Measurements from ENCODE around the gene FAM83C.
A peak's percentile ranks its signal among the peaks of the same experiment; 100 is the strongest.

Gene FAM83C

GRCh38 chr20:35277127-35277526, 15.1 kb downstream of the FAM83C start:
- Histone ChIP-seq H3K4me1 (ENCODE audit: control insufficient read depth in 2 of 2, insufficient read depth in 1 of 2, low read depth in 1 of 2, low read length in 2 of 2) (peaks cover 6 to 7% of the 10 kb centered on the region in 2 donors), H4K8ac (ENCODE audit: low read depth, low read length) (no peak overlapping the region), H3K27ac (replicated peaks; ENCODE audit: low read length) (peak overlapping the region; percentile 29), H3K4me2 (ENCODE audit: insufficient read depth, low read length, poor library complexity, severe bottlenecking) (peak overlapping the region; percentile 85), H2BK120ac (ENCODE audit: low read depth, low read length) (no peak overlapping the region), H4K91ac (ENCODE audit: low read depth, low read length, poor library complexity) (no peak overlapping the region), H3K14ac (ENCODE audit: low read length) (no peak overlapping the region), H3K9ac (ENCODE audit: low read depth, low read length, poor library complexity) (peak overlapping the region; percentile 90), H3K36me3 (replicated peaks in 1 of 2; ENCODE audit: control insufficient read depth in 2 of 2, insufficient read depth in 2 of 2, low read length in 2 of 2) (peaks cover 26 to 59% of the 10 kb centered on the region in 2 donors), H3K4ac (ENCODE audit: low read length) (no peak overlapping the region), H3K4me3 (ENCODE audit: low read length in 2 of 2) (peak overlapping the region; percentile 66 to 85), H3K27me3 (ENCODE audit: control insufficient read depth in 3 of 3, insufficient read depth in 3 of 3, low read depth in 1 of 3, low read length in 3 of 3) (no peaks in the 10 kb centered on the region), H2BK15ac (ENCODE audit: low read length) (no peak overlapping the region), H2AFZ (ENCODE audit: low read length) (peak overlapping the region; percentile 88), H2BK5ac (ENCODE audit: low read length) (no peak overlapping the region), H3K79me1 (ENCODE audit: low read depth, low read length) (peaks cover 3% of the 10 kb centered on the region), H2AK5ac (ENCODE audit: low read depth, low read length) (no peak overlapping the region), H3K9me3 (replicated peaks in 1 of 2; ENCODE audit: control insufficient read depth in 2 of 2, insufficient read depth in 1 of 2, low read depth in 1 of 2, low read length in 2 of 2) (no peaks in the 10 kb centered on the region), H2BK12ac (ENCODE audit: low read length) (no peak overlapping the region), H3K18ac (ENCODE audit: low read length) (peak overlapping the region; percentile 84), H3K23ac (ENCODE audit: low read depth, low read length, poor library complexity) (peak overlapping the region; percentile 92)
- WGBS, 2 donors (ENCODE audit: extremely low coverage in 2 of 2, insufficient read length in 2 of 2, insufficient replicate concordance in 1 of 2): no CpG with 5 or more reads among the region's 10 CpGs
- DNase-seq (ENCODE audit: low spot score): no peak

GRCh38 chr20:35276408-35276807, 15.8 kb downstream of the FAM83C start:
- Histone ChIP-seq H2BK120ac (ENCODE audit: low read depth, low read length) (no peak overlapping the region), H3K14ac (ENCODE audit: low read length) (no peak overlapping the region), H3K4me3 (ENCODE audit: low read length in 2 of 2) (no peak overlapping the region), H3K4me2 (ENCODE audit: insufficient read depth, low read length, poor library complexity, severe bottlenecking) (no peak overlapping the region), H2BK12ac (ENCODE audit: low read length) (no peak overlapping the region), H4K91ac (ENCODE audit: low read depth, low read length, poor library complexity) (no peak overlapping the region), H2BK5ac (ENCODE audit: low read length) (no peak overlapping the region), H3K27ac (replicated peaks; ENCODE audit: low read length) (no peak overlapping the region), H3K18ac (ENCODE audit: low read length) (no peak overlapping the region), H3K27me3 (ENCODE audit: control insufficient read depth in 3 of 3, insufficient read depth in 3 of 3, low read depth in 1 of 3, low read length in 3 of 3) (no peaks in the 10 kb centered on the region), H2BK15ac (ENCODE audit: low read length) (no peak overlapping the region), H3K79me1 (ENCODE audit: low read depth, low read length) (peaks cover 3% of the 10 kb centered on the region), H3K9me3 (replicated peaks in 1 of 2; ENCODE audit: control insufficient read depth in 2 of 2, insufficient read depth in 1 of 2, low read depth in 1 of 2, low read length in 2 of 2) (no peaks in the 10 kb centered on the region), H4K8ac (ENCODE audit: low read depth, low read length) (no peak overlapping the region), H2AK5ac (ENCODE audit: low read depth, low read length) (no peak overlapping the region), H2AFZ (ENCODE audit: low read length) (no peak overlapping the region), H3K4ac (ENCODE audit: low read length) (no peak overlapping the region), H3K9ac (ENCODE audit: low read depth, low read length, poor library complexity) (no peak overlapping the region), H3K4me1 (ENCODE audit: control insufficient read depth in 2 of 2, insufficient read depth in 1 of 2, low read depth in 1 of 2, low read length in 2 of 2) (peaks cover 6 to 7% of the 10 kb centered on the region in 2 donors), H3K23ac (ENCODE audit: low read depth, low read length, poor library complexity) (no peak overlapping the region), H3K36me3 (replicated peaks in 1 of 2; ENCODE audit: control insufficient read depth in 2 of 2, insufficient read depth in 2 of 2, low read length in 2 of 2) (peaks cover 26 to 54% of the 10 kb centered on the region in 2 donors)
- no peak for DNase-seq (ENCODE audit: low spot score)
- WGBS, 2 donors (ENCODE audit: extremely low coverage in 2 of 2, insufficient read length in 2 of 2, insufficient replicate concordance in 1 of 2): no CpG with 5 or more reads among the region's 6 CpGs

- Histone ChIP-seq H3K4me3 (ENCODE audit: low read length in 2 of 2) (no peak overlapping the region), H2BK12ac (ENCODE audit: low read length) (no peak overlapping the region), H3K18ac (ENCODE audit: low read length) (no peak overlapping the region), H3K9me3 (replicated peaks in 1 of 2; ENCODE audit: control insufficient read depth in 2 of 2, insufficient read depth in 1 of 2, low read depth in 1 of 2, low read length in 2 of 2) (no peaks in the 10 kb centered on the region), H4K8ac (ENCODE audit: low read depth, low read length) (peak overlapping the region; percentile 43), H2AK5ac (ENCODE audit: low read depth, low read length) (no peak overlapping the region), H3K4ac (ENCODE audit: low read length) (no peak overlapping the region), H2BK120ac (ENCODE audit: low read depth, low read length) (no peak overlapping the region), H3K36me3 (replicated peaks in 1 of 2; ENCODE audit: control insufficient read depth in 2 of 2, insufficient read depth in 2 of 2, low read length in 2 of 2) (peaks cover 25 to 50% of the 10 kb centered on the region in 2 donors), H3K4me1 (ENCODE audit: control insufficient read depth in 2 of 2, insufficient read depth in 1 of 2, low read depth in 1 of 2, low read length in 2 of 2) (peaks cover 6 to 7% of the 10 kb centered on the region in 2 donors), H3K79me1 (ENCODE audit: low read depth, low read length) (peaks cover 1% of the 10 kb centered on the region), H3K14ac (ENCODE audit: low read length) (no peak overlapping the region), H3K4me2 (ENCODE audit: insufficient read depth, low read length, poor library complexity, severe bottlenecking) (no peak overlapping the region), H3K9ac (ENCODE audit: low read depth, low read length, poor library complexity) (peak overlapping the region; percentile 25), H4K91ac (ENCODE audit: low read depth, low read length, poor library complexity) (no peak overlapping the region), H3K23ac (ENCODE audit: low read depth, low read length, poor library complexity) (peak overlapping the region; percentile 60), H3K27ac (replicated peaks; ENCODE audit: low read length) (no peak overlapping the region), H2BK5ac (ENCODE audit: low read length) (no peak overlapping the region), H2BK15ac (ENCODE audit: low read length) (no peak overlapping the region), H3K27me3 (ENCODE audit: control insufficient read depth in 3 of 3, insufficient read depth in 3 of 3, low read depth in 1 of 3, low read length in 3 of 3) (no peaks in the 10 kb centered on the region), H2AFZ (ENCODE audit: low read length) (no peak overlapping the region)
- no peak for DNase-seq (ENCODE audit: low spot score)
- WGBS, 2 donors (ENCODE audit: extremely low coverage in 2 of 2, insufficient read length in 2 of 2, insufficient replicate concordance in 1 of 2): no CpG with 5 or more reads among the region's 12 CpGs
Observed at GRCh38 chr20:35275741-35276251, 16.4 kb downstream of the FAM83C start.

GRCh38 chr20:35274172-35275092, 17.8 kb downstream of the FAM83C start:
- no CpG with 5 or more reads among the region's 24 CpGs for WGBS, 2 donors (ENCODE audit: extremely low coverage in 2 of 2, insufficient read length in 2 of 2, insufficient replicate concordance in 1 of 2)
- no peak overlapping the region for H3K18ac ChIP-seq (ENCODE audit: low read length)
- no peak overlapping the region for H2AFZ ChIP-seq (ENCODE audit: low read length)
- peak overlapping the region; percentile 87 for H3K23ac ChIP-seq (ENCODE audit: low read depth, low read length, poor library complexity)
- H2BK120ac ChIP-seq (ENCODE audit: low read depth, low read length): no peak overlapping the region
- no peak overlapping the region for H2BK12ac ChIP-seq (ENCODE audit: low read length)
- H2AK5ac ChIP-seq (ENCODE audit: low read depth, low read length): no peak overlapping the region
- H3K4ac ChIP-seq (ENCODE audit: low read length): no peak overlapping the region
- no peaks in the 10 kb centered on the region for H3K79me1 ChIP-seq (ENCODE audit: low read depth, low read length)
- peak overlapping the region; percentile 74 for H3K9ac ChIP-seq (ENCODE audit: low read depth, low read length, poor library complexity)
- H3K27me3 ChIP-seq (ENCODE audit: control insufficient read depth in 3 of 3, insufficient read depth in 3 of 3, low read depth in 1 of 3, low read length in 3 of 3): no peaks in the 10 kb centered on the region
- H3K4me2 ChIP-seq (ENCODE audit: insufficient read depth, low read length, poor library complexity, severe bottlenecking): no peak overlapping the region
- peaks cover 13 to 36% of the 10 kb centered on the region in 2 donors for H3K36me3 ChIP-seq (replicated peaks in 1 of 2; ENCODE audit: control insufficient read depth in 2 of 2, insufficient read depth in 2 of 2, low read length in 2 of 2)
- no peak for DNase-seq (ENCODE audit: low spot score)
- no peak overlapping the region for H2BK15ac ChIP-seq (ENCODE audit: low read length)
- H4K91ac ChIP-seq (ENCODE audit: low read depth, low read length, poor library complexity): no peak overlapping the region
- H2BK5ac ChIP-seq (ENCODE audit: low read length): no peak overlapping the region
- H3K27ac ChIP-seq (replicated peaks; ENCODE audit: low read length): no peak overlapping the region
- H3K14ac ChIP-seq (ENCODE audit: low read length): no peak overlapping the region
- no peaks in the 10 kb centered on the region for H3K9me3 ChIP-seq (replicated peaks in 1 of 2; ENCODE audit: control insufficient read depth in 2 of 2, insufficient read depth in 1 of 2, low read depth in 1 of 2, low read length in 2 of 2)
- H3K4me3 ChIP-seq (ENCODE audit: low read length in 2 of 2): no peak overlapping the region
- H4K8ac ChIP-seq (ENCODE audit: low read depth, low read length): no peak overlapping the region
- peaks cover 7% of the 10 kb centered on the region in 2 donors for H3K4me1 ChIP-seq (ENCODE audit: control insufficient read depth in 2 of 2, insufficient read depth in 1 of 2, low read depth in 1 of 2, low read length in 2 of 2)

Data from neuronal stem cell (in vitro differentiated cells).